Activated naive CD8-positive, alpha-beta T cell (primary cell): ENCODE measurements around the gene ADAM33.

ENCODE experiments used
- H3K27ac Mint-ChIP-seq: one replicate; pipeline ENCODE4 v1.8.0; 2021; ENCODE audit warnings: mixed read lengths
- H3K27me3 Mint-ChIP-seq: one replicate; pipeline ENCODE4 v1.8.0; 2021; ENCODE audit warnings: mixed read lengths
- H3K36me3 Mint-ChIP-seq: one replicate; pipeline ENCODE4 v1.8.0; 2021; ENCODE audit warnings: mixed read lengths
- H3K4me1 Mint-ChIP-seq: one replicate; pipeline ENCODE4 v1.8.0; 2021; ENCODE audit warnings: low read depth, mixed read lengths
- H3K4me3 Mint-ChIP-seq: one replicate; pipeline ENCODE4 v1.8.0; 2021; ENCODE audit warnings: mild to moderate bottlenecking, mixed read lengths
- H3K9me3 Mint-ChIP-seq: one replicate; pipeline ENCODE4 v1.8.0; 2021; ENCODE audit warnings: low read depth, mixed read lengths

The ADAM33 gene

GRCh38 chr20:3681352-3681930 is 369 bp downstream of the ADAM33 start:
- Mint-ChIP-seq H3K4me1 (peaks cover 6% of the 10 kb centered on the region), H3K4me3 (no peak overlapping the region), H3K9me3 (no peaks in the 10 kb centered on the region), H3K27me3 (peaks cover 21% of the 10 kb centered on the region), H3K36me3 (no peaks in the 10 kb centered on the region), H3K27ac (no peak overlapping the region)

GRCh38 chr20:3680701-3681351 is 984 bp downstream of the ADAM33 start:
- Mint-ChIP-seq H3K9me3 (no peaks in the 10 kb centered on the region), H3K4me3 (no peak overlapping the region), H3K36me3 (no peaks in the 10 kb centered on the region), H3K27me3 (peaks cover 19% of the 10 kb centered on the region), H3K27ac (no peak overlapping the region), H3K4me1 (peaks cover 6% of the 10 kb centered on the region)

- no peak overlapping the region for H3K27ac Mint-ChIP-seq
- H3K36me3 Mint-ChIP-seq = no peaks in the 10 kb centered on the region
- no peaks in the 10 kb centered on the region for H3K9me3 Mint-ChIP-seq
- H3K4me1 Mint-ChIP-seq = peaks cover 6% of the 10 kb centered on the region
- H3K4me3 Mint-ChIP-seq = no peak overlapping the region
- peaks cover 22% of the 10 kb centered on the region for H3K27me3 Mint-ChIP-seq
These were observed 1.8 kb downstream of the ADAM33 start for GRCh38 chr20:3679749-3680700.

GRCh38 chr20:3678856-3679720 is 2.7 kb downstream of the ADAM33 start:
- no peak overlapping the region for H3K27ac Mint-ChIP-seq
- H3K4me3 Mint-ChIP-seq = no peak overlapping the region
- H3K36me3 Mint-ChIP-seq = no peaks in the 10 kb centered on the region
- H3K9me3 Mint-ChIP-seq = no peaks in the 10 kb centered on the region
- H3K27me3 Mint-ChIP-seq = peaks cover 28% of the 10 kb centered on the region
- H3K4me1 Mint-ChIP-seq = peaks cover 6% of the 10 kb centered on the region

GRCh38 chr20:3678198-3678597 is 3.6 kb downstream of the ADAM33 start:
- H3K36me3 Mint-ChIP-seq = no peaks in the 10 kb centered on the region
- peaks cover 24% of the 10 kb centered on the region for H3K27me3 Mint-ChIP-seq
- H3K27ac Mint-ChIP-seq = no peak overlapping the region
- peaks cover 6% of the 10 kb centered on the region for H3K4me1 Mint-ChIP-seq
- H3K9me3 Mint-ChIP-seq = no peaks in the 10 kb centered on the region
- H3K4me3 Mint-ChIP-seq = no peak overlapping the region

GRCh38 chr20:3677733-3678132 is 4.1 kb downstream of the ADAM33 start:
- H3K27me3 Mint-ChIP-seq = peaks cover 27% of the 10 kb centered on the region
- H3K4me1 Mint-ChIP-seq = peaks cover 7% of the 10 kb centered on the region
- no peaks in the 10 kb centered on the region for H3K36me3 Mint-ChIP-seq
- H3K4me3 Mint-ChIP-seq = no peak overlapping the region
- no peaks in the 10 kb centered on the region for H3K9me3 Mint-ChIP-seq
- no peak overlapping the region for H3K27ac Mint-ChIP-seq

GRCh38 chr20:3674995-3675900 is 6.6 kb downstream of the ADAM33 start:
- Mint-ChIP-seq H3K36me3 (no peaks in the 10 kb centered on the region), H3K27ac (no peak overlapping the region), H3K4me3 (no peak overlapping the region), H3K4me1 (peaks cover 6% of the 10 kb centered on the region), H3K27me3 (peaks cover 29% of the 10 kb centered on the region), H3K9me3 (no peaks in the 10 kb centered on the region)

- no peaks in the 10 kb centered on the region for H3K36me3 Mint-ChIP-seq
- no peak overlapping the region for H3K4me3 Mint-ChIP-seq
- H3K4me1 Mint-ChIP-seq = peaks cover 6% of the 10 kb centered on the region
- no peaks in the 10 kb centered on the region for H3K9me3 Mint-ChIP-seq
- peaks cover 31% of the 10 kb centered on the region for H3K27me3 Mint-ChIP-seq
- no peak overlapping the region for H3K27ac Mint-ChIP-seq
These were observed 7.4 kb downstream of the ADAM33 start for GRCh38 chr20:3674447-3674846.

GRCh38 chr20:3673221-3674070 is 8.4 kb downstream of the ADAM33 start:
- no peaks in the 10 kb centered on the region for H3K9me3 Mint-ChIP-seq
- H3K36me3 Mint-ChIP-seq = no peaks in the 10 kb centered on the region
- no peak overlapping the region for H3K4me3 Mint-ChIP-seq
- H3K27ac Mint-ChIP-seq = no peak overlapping the region
- H3K4me1 Mint-ChIP-seq = peaks cover 6% of the 10 kb centered on the region
- peaks cover 31% of the 10 kb centered on the region for H3K27me3 Mint-ChIP-seq

- H3K4me3 Mint-ChIP-seq = no peak overlapping the region
- peaks cover 31% of the 10 kb centered on the region for H3K27me3 Mint-ChIP-seq
- H3K4me1 Mint-ChIP-seq = peaks cover 6% of the 10 kb centered on the region
- no peak overlapping the region for H3K27ac Mint-ChIP-seq
- no peaks in the 10 kb centered on the region for H3K36me3 Mint-ChIP-seq
- no peaks in the 10 kb centered on the region for H3K9me3 Mint-ChIP-seq
These were observed 9.2 kb downstream of the ADAM33 start for GRCh38 chr20:3672547-3673171.

- H3K4me3 Mint-ChIP-seq = no peak overlapping the region
- peaks cover 31% of the 10 kb centered on the region for H3K27me3 Mint-ChIP-seq
- no peak overlapping the region for H3K27ac Mint-ChIP-seq
- H3K36me3 Mint-ChIP-seq = no peaks in the 10 kb centered on the region
- H3K9me3 Mint-ChIP-seq = no peaks in the 10 kb centered on the region
- peaks cover 10% of the 10 kb centered on the region for H3K4me1 Mint-ChIP-seq
These were observed 9.7 kb downstream of the ADAM33 start for GRCh38 chr20:3671986-3672546.

- Mint-ChIP-seq H3K27me3 (peaks cover 31% of the 10 kb centered on the region), H3K27ac (no peak overlapping the region), H3K36me3 (no peaks in the 10 kb centered on the region), H3K4me1 (peaks cover 16% of the 10 kb centered on the region), H3K4me3 (no peak overlapping the region), H3K9me3 (no peaks in the 10 kb centered on the region)
These were observed 10.9 kb downstream of the ADAM33 start for GRCh38 chr20:3670945-3671344.
